ENCODE data around the gene DICER1. TPM values are rescaled to one million over a fixed set of nuclear protein-coding genes. Genes with fewer than 3 reads are reported as not detected.

Gene DICER1
- total and polyA plus RNA-seq, 7 donors: 7.2 to 41.5 (median 30.7) TPM

DNA sequence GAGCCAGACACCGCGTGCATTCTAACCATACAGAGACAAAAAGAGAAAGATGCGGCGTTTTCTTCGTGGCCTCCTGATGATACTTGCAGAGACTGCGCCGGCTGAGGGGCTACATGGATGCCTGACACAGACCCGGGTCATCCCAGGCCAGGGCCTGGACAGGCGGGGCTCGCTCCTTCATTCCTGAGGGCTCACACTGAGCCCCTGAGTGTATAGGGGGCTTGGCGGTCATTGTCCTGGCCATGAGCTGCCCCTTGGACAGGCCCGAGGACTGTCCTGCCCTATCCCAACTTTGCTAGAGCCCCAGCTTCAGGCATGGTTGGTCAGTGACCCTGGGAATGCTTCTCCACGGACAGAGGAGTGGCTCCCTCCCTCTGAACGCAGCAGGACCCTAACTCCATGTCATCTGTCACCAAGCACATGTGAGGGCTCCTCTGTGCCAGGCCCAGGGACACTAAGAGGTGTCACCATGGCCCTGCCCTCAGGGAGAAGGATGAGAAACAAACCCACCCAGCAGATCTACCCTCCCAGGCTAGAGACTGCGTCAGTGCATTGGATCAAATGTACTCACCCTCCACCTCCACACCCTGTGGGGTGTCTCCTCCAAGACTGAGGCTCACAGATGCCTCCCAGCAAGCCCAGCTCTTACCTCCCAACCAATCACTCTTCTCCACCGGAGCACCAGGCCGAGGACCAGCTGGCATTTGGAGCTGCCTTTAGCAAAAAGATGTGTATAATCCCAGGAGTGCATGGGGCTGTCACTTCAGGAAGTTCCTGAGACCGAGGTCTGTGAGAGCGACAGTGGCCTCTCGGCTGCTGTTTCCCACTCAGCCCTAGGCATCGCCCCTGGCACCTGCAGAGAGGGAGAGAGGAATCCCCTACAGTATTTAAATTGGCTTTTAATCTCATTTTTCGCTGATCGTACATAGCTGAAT, 102.7 kb downstream of the DICER1 start:
- TF ChIP-seq, protein P1, sequence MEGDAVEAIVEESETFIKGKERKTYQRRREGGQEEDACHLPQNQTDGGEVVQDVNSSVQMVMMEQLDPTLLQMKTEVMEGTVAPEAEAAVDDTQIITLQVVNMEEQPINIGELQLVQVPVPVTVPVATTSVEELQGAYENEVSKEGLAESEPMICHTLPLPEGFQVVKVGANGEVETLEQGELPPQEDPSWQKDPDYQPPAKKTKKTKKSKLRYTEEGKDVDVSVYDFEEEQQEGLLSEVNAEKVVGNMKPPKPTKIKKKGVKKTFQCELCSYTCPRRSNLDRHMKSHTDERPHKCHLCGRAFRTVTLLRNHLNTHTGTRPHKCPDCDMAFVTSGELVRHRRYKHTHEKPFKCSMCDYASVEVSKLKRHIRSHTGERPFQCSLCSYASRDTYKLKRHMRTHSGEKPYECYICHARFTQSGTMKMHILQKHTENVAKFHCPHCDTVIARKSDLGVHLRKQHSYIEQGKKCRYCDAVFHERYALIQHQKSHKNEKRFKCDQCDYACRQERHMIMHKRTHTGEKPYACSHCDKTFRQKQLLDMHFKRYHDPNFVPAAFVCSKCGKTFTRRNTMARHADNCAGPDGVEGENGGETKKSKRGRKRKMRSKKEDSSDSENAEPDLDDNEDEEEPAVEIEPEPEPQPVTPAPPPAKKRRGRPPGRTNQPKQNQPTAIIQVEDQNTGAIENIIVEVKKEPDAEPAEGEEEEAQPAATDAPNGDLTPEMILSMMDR (IDR thresholded peaks at IDR 0.05): no peak
- H3K36me3 ChIP-seq (ENCODE audit: insufficient read depth in 1 of 2, low read depth in 1 of 2): no peaks in the 10 kb centered on the region
- H3K27me3 ChIP-seq (ENCODE audit: insufficient read depth in 3 of 3, low read length in 2 of 3): peaks cover 0 to 1% (median 0%) of the 10 kb centered on the region in 3 donors
- no peaks in the 10 kb centered on the region for H3K9me3 ChIP-seq
- H3K4me1 ChIP-seq: no peaks in the 10 kb centered on the region
- H3K4me3 ChIP-seq: no peak overlapping the region
- no peak for ATAC-seq
- no peak for DNase-seq
- no peak overlapping the region for H3K27ac ChIP-seq
- intact Hi-C loops (cut with DNase I): no loop called here
- 79 to 85% (median 81%) methylated on average over 23 of the region's 23 CpGs for WGBS, 3 donors

DNA sequence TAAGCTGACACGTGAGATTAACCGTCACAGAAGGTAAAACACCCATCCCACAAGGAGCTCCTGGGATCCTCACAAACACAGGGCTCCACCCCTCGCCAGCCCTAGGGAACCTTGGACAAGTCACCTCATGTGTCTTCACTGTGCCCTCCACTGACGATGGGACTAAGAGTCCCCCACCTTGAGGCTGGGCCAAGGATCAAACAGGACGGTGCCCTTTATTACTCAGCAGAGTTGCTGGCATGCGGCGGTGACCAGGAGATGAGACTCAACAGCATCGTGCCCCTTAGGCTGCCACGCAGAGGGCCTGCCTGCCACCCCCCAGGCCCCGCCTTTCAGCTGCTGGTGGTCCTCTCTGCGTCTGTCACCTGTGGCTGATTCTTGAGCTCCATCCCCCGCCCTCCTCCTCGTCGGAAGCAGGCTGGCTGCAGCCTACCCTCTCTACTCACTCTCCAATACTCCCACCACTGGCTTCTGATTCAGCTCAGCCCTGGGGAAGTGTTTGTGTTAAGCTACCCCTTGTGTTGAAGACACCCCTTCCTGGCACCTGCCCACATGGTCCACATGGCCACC, 105.2 kb downstream of the DICER1 start:
- ATAC-seq (no peak), DNase-seq (no peak)
- Histone ChIP-seq H3K27me3 (ENCODE audit: insufficient read depth in 3 of 3, low read length in 2 of 3) (peaks cover 0 to 1% (median 0%) of the 10 kb centered on the region in 3 donors), H3K27ac (no peak overlapping the region), H3K36me3 (ENCODE audit: insufficient read depth in 1 of 2, low read depth in 1 of 2) (no peaks in the 10 kb centered on the region), H3K4me3 (no peak overlapping the region), H3K9me3 (no peaks in the 10 kb centered on the region), H3K4me1 (no peaks in the 10 kb centered on the region)
- TF ChIP-seq, protein P1 (IDR thresholded peaks at IDR 0.05): no peak
- intact Hi-C loops (cut with DNase I): no loop called here
- 77 to 87% (median 84%) methylated on average over 14 of the region's 14 CpGs for WGBS, 3 donors

DNA sequence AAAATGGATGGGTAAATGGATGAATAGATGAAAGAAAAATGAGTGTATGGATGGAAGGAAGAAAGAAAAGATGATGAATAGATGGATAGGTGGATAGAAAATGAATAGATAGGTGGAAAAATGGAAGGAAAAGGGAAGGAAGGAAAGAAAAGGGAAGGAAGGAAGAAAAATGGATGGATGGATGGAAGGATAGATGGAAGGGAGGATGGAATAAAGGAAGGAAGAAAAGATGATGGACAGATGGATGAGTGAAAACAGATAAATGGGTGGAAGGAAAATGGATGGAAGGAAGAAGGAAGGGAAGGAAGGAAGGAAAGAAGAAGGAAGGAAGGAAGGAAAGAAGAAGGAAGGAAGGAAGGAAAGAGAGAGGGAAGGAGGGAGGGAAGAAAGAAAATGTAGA, 107.4 kb downstream of the DICER1 start:
- Histone ChIP-seq H3K4me3 (no peak overlapping the region), H3K9me3 (no peaks in the 10 kb centered on the region), H3K36me3 (ENCODE audit: insufficient read depth in 1 of 2, low read depth in 1 of 2) (no peaks in the 10 kb centered on the region), H3K27ac (no peak overlapping the region), H3K27me3 (ENCODE audit: insufficient read depth in 3 of 3, low read length in 2 of 3) (peaks cover 0 to 1% (median 0%) of the 10 kb centered on the region in 3 donors), H3K4me1 (no peaks in the 10 kb centered on the region)
- intact Hi-C loops (cut with DNase I): no loop called here
- DNase-seq: no peak
- TF ChIP-seq, protein P1 (IDR thresholded peaks at IDR 0.05): no peak
- ATAC-seq: no peak

DNA sequence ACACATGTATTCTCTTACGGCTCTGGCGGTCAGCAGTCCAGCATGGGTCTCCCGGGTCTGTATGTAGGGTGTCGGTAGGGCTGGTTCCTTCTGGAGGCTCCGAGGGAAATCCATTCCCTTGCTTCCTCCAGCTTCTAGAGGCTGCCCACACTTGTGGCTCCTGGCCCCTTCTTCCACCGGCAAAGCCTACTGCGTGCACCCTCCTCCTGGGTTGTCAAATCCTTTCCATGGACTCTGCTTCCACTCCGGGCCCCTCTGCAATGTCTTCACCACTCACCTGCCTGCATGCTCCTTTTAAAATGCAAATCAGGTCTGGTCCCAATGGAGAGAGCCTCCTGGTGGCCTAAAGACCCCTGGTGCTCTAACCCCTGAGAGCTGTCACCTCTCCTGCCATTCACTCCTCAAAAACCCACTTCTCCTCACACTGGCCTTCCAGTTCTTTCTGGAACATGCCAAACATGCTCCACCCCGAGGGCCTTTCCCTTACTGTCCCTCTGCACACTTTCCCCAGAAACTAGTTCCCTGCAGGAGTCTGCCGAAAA, 108.5 kb downstream of the DICER1 start:
- peaks cover 0 to 1% (median 0%) of the 10 kb centered on the region in 3 donors for H3K27me3 ChIP-seq (ENCODE audit: insufficient read depth in 3 of 3, low read length in 2 of 3)

More for the DNA sequence above, 108.5 kb downstream of the DICER1 start:
- Histone ChIP-seq H3K36me3 (ENCODE audit: insufficient read depth in 1 of 2, low read depth in 1 of 2) (no peaks in the 10 kb centered on the region), H3K4me1 (no peaks in the 10 kb centered on the region), H3K9me3 (no peaks in the 10 kb centered on the region), H3K27ac (no peak overlapping the region), H3K4me3 (no peak overlapping the region)
- TF ChIP-seq, protein P1 (IDR thresholded peaks at IDR 0.05): no peak
- DNase-seq: no peak
- WGBS, 3 donors: 88 to 91% (median 90%) methylated on average over 10 of the region's 10 CpGs
- ATAC-seq: no peak
- intact Hi-C loops (cut with DNase I): no loop called here

All from psoas muscle (tissue), 8 donors.